ENCODE data around the gene TMEM174.

TMEM174 gene

GRCh38 chr5:73192370-73192769 lies 19.4 kb downstream of the TMEM174 start:
- Histone ChIP-seq H3K36me3 (ENCODE audit: insufficient read depth, low read length) (no peaks in the 10 kb centered on the region), H3F3A (ENCODE audit: low read depth) (no peaks in the 10 kb centered on the region), H3K9ac (ENCODE audit: low read depth, low read length, poor library complexity, severe bottlenecking) (no peak overlapping the region), H3K4me1 (ENCODE audit: insufficient read depth, low read length, poor library complexity, severe bottlenecking) (no peaks in the 10 kb centered on the region), H3K27me3 (ENCODE audit: insufficient read depth, low read length, poor library complexity, severe bottlenecking) (peaks cover 5% of the 10 kb centered on the region), H2AFZ (ENCODE audit: low read length) (no peak overlapping the region), H3K79me2 (ENCODE audit: insufficient read depth, low read length) (no peaks in the 10 kb centered on the region), H4K20me1 (ENCODE audit: insufficient read depth, low read length, poor library complexity, severe bottlenecking) (no peaks in the 10 kb centered on the region), H3K9me3 (ENCODE audit: insufficient read depth, low read depth, low read length) (no peaks in the 10 kb centered on the region), H3K4me2 (ENCODE audit: low read depth, low read length, poor library complexity, severe bottlenecking) (no peak overlapping the region), H3K4me3 (ENCODE audit: low read length, poor library complexity, severe bottlenecking) (no peak overlapping the region), H3K9me2 (replicated peaks; ENCODE audit: low read depth, low read length) (no peaks in the 10 kb centered on the region)
- TF ChIP-seq, protein P1, sequence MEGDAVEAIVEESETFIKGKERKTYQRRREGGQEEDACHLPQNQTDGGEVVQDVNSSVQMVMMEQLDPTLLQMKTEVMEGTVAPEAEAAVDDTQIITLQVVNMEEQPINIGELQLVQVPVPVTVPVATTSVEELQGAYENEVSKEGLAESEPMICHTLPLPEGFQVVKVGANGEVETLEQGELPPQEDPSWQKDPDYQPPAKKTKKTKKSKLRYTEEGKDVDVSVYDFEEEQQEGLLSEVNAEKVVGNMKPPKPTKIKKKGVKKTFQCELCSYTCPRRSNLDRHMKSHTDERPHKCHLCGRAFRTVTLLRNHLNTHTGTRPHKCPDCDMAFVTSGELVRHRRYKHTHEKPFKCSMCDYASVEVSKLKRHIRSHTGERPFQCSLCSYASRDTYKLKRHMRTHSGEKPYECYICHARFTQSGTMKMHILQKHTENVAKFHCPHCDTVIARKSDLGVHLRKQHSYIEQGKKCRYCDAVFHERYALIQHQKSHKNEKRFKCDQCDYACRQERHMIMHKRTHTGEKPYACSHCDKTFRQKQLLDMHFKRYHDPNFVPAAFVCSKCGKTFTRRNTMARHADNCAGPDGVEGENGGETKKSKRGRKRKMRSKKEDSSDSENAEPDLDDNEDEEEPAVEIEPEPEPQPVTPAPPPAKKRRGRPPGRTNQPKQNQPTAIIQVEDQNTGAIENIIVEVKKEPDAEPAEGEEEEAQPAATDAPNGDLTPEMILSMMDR (conservative IDR thresholded peaks at IDR 0.05; ENCODE audit: low read length), result no peak
- no peak for TF ChIP-seq EZH2phosphoT487 (IDR thresholded peaks at IDR 0.05; ENCODE audit: borderline replicate concordance)

- Histone ChIP-seq H3K4me3 (ENCODE audit: low read length, poor library complexity, severe bottlenecking) (no peak overlapping the region), H3F3A (ENCODE audit: low read depth) (no peaks in the 10 kb centered on the region), H3K9me3 (ENCODE audit: insufficient read depth, low read depth, low read length) (no peaks in the 10 kb centered on the region), H3K79me2 (ENCODE audit: insufficient read depth, low read length) (no peaks in the 10 kb centered on the region), H3K4me2 (ENCODE audit: low read depth, low read length, poor library complexity, severe bottlenecking) (no peak overlapping the region), H4K20me1 (ENCODE audit: insufficient read depth, low read length, poor library complexity, severe bottlenecking) (no peaks in the 10 kb centered on the region), H3K27me3 (ENCODE audit: insufficient read depth, low read length, poor library complexity, severe bottlenecking) (peaks cover 5% of the 10 kb centered on the region), H3K4me1 (ENCODE audit: insufficient read depth, low read length, poor library complexity, severe bottlenecking) (no peaks in the 10 kb centered on the region), H3K36me3 (ENCODE audit: insufficient read depth, low read length) (no peaks in the 10 kb centered on the region), H3K9ac (ENCODE audit: low read depth, low read length, poor library complexity, severe bottlenecking) (no peak overlapping the region), H3K9me2 (replicated peaks; ENCODE audit: low read depth, low read length) (no peaks in the 10 kb centered on the region), H2AFZ (ENCODE audit: low read length) (no peak overlapping the region)
- TF ChIP-seq EZH2phosphoT487 (IDR thresholded peaks at IDR 0.05; ENCODE audit: borderline replicate concordance), result no peak
- TF ChIP-seq, protein P1 (conservative IDR thresholded peaks at IDR 0.05; ENCODE audit: low read length), result no peak
Measured at GRCh38 chr5:73193592-73193991, 20.6 kb downstream of the TMEM174 start.

GRCh38 chr5:73196201-73196600 lies 23.2 kb downstream of the TMEM174 start:
- no peaks in the 10 kb centered on the region for H4K20me1 ChIP-seq (ENCODE audit: insufficient read depth, low read length, poor library complexity, severe bottlenecking)
- TF ChIP-seq, protein P1 (conservative IDR thresholded peaks at IDR 0.05; ENCODE audit: low read length), result no peak
- TF ChIP-seq EZH2phosphoT487 (IDR thresholded peaks at IDR 0.05; ENCODE audit: borderline replicate concordance), result no peak
- H3K79me2 ChIP-seq (ENCODE audit: insufficient read depth, low read length), result no peaks in the 10 kb centered on the region
- no peaks in the 10 kb centered on the region for H3K9me2 ChIP-seq (replicated peaks; ENCODE audit: low read depth, low read length)
- H3K4me1 ChIP-seq (ENCODE audit: insufficient read depth, low read length, poor library complexity, severe bottlenecking), result no peaks in the 10 kb centered on the region
- H3F3A ChIP-seq (ENCODE audit: low read depth), result no peaks in the 10 kb centered on the region
- H3K9me3 ChIP-seq (ENCODE audit: insufficient read depth, low read depth, low read length), result no peaks in the 10 kb centered on the region
- H3K36me3 ChIP-seq (ENCODE audit: insufficient read depth, low read length), result no peaks in the 10 kb centered on the region
- H3K4me3 ChIP-seq (ENCODE audit: low read length, poor library complexity, severe bottlenecking), result no peak overlapping the region
- no peak overlapping the region for H3K9ac ChIP-seq (ENCODE audit: low read depth, low read length, poor library complexity, severe bottlenecking)
- no peak overlapping the region for H2AFZ ChIP-seq (ENCODE audit: low read length)
- H3K27me3 ChIP-seq (ENCODE audit: insufficient read depth, low read length, poor library complexity, severe bottlenecking), result peaks cover 5% of the 10 kb centered on the region
- no peak overlapping the region for H3K4me2 ChIP-seq (ENCODE audit: low read depth, low read length, poor library complexity, severe bottlenecking)
